K562 (cell line): Measurements from ENCODE around the gene GOLGB1. TPM values are rescaled to one million over a fixed set of nuclear protein-coding genes. Genes with fewer than 3 reads are reported as not detected.
A peak's percentile ranks its signal among the peaks of the same experiment; 100 is the strongest.

Source experiments
- CREB3L1 ChIP-seq: fragments of 450-650 bp; IDR thresholded peaks from 2 replicates; pipeline ENCODE4 v1.6.1; 2014; ENCODE audit warnings: low read depth, mild to moderate bottlenecking, moderate library complexity, borderline replicate concordance
- ETV1 ChIP-seq: fragments of 450-650 bp; conservative IDR thresholded peaks from 2 replicates; pipeline ENCODE4 v1.6.1; 2016; ENCODE audit warnings: missing genetic modification characterization, control low read depth, low read depth, missing compliant biosample characterization
- HDAC1 ChIP-seq, 2 experiments: fragments of 450-650 bp; IDR thresholded peaks; 2 replicates each; pipeline ENCODE4 v1.6.1; 2016 to 2017; ENCODE audit warnings: inconsistent platforms in 1 of 2, mild to moderate bottlenecking in 1 of 2, moderate library complexity in 1 of 2
- NFRKB ChIP-seq: fragments of 450-650 bp; IDR thresholded peaks from 2 replicates; pipeline ENCODE4 v1.6.1; 2016; ENCODE audit warnings: low read depth
- RBBP5 ChIP-seq: fragments of 200-600 bp; sonication (generic); IDR thresholded peaks from 2 replicates; pipeline ENCODE4 v1.6.1; 2012; ENCODE audit warnings: borderline replicate concordance, mild to moderate bottlenecking, low read length, control low read depth, inconsistent platforms; ENCODE audit not compliant: insufficient read depth, poor library complexity, severe bottlenecking
- THRAP3 ChIP-seq: fragments of 450-650 bp; IDR thresholded peaks from 2 replicates; pipeline ENCODE4 v1.6.1; 2016; ENCODE audit warnings: mild to moderate bottlenecking, inconsistent platforms, borderline replicate concordance
- VEZF1 ChIP-seq: fragments of 200-800 bp; sonication (Bioruptor generic); IDR thresholded peaks from 2 replicates; pipeline ENCODE4 v1.6.1; 2017; ENCODE audit warnings: missing genetic modification characterization, missing compliant biosample characterization
- ZBTB40 ChIP-seq, 2 experiments: fragments of 450-650 bp in 1 of 2; sonication (generic) in 1 of 2; formaldehyde crosslinking in 1 of 2; IDR thresholded peaks; 2 replicates each; pipeline versions ENCODE4 v1.7.1 to v1.9.0; 2016 to 2022; ENCODE audit warnings: inconsistent platforms in 1 of 2, mild to moderate bottlenecking in 1 of 2, missing genetic modification reagents in 1 of 2
- ZBTB43 ChIP-seq: sonication (generic); formaldehyde crosslinking; IDR thresholded peaks from 2 replicates; pipeline ENCODE4 v1.8.0; 2023; ENCODE audit warnings: mild to moderate bottlenecking, missing genetic modification reagents
- ZNF436 ChIP-seq: fragments of 250-450, 450-650 bp; sonication (Bioruptor Pico); formaldehyde crosslinking; IDR thresholded peaks from 2 replicates; pipeline ENCODE4 v1.7.0; 2020; ENCODE audit warnings: mild to moderate bottlenecking
- polyA plus RNA-seq, 8 experiments: library from polyadenylated mRNA; depleted of rRNA in 4 of 8; stranded (reverse) in 5 of 8; unstranded in 3 of 8; fragments of >200 nt; fragmentation: Nextera tagmentation in 2 of 8; fragmentation: Illumina TruSeq in 1 of 8; extraction: Ambion mirVana in 2 of 8; extraction: Trizol in 1 of 8; gene quantifications; 2 replicates each; pipeline versions ENCODE4 v1.2.1 to v1.2.3, GENCODE V29; 2011 to 2014; ENCODE audit warnings: inconsistent platforms in 1 of 8, missing spikeins in 1 of 8
- total RNA-seq, 7 experiments: library from RNA; depleted of rRNA in 6 of 7; stranded (reverse); fragments of >200 nt in 6 of 7; fragmentation: Illumina TruSeq in 2 of 7; extraction: Trizol in 2 of 7; gene quantifications; 2 replicates each; pipeline versions ENCODE4 v1.2.1 to v1.2.3, GENCODE V29; 2011 to 2021; ENCODE audit warnings: low replicate concordance in 1 of 7

GOLGB1 gene
- total and polyA plus RNA-seq, 9 of the 15 experiments (the other 6 are each of a cell fraction or from before 2014, with no cell fraction given) = 4.0 to 16.3 (median 9.7) TPM

GRCh38 chr3:121749276-121750086 is at the start of gene GOLGB1 (continued):
- TF ChIP-seq NFRKB (peak; percentile 23; the same call in 1 of the 2 replicates), VEZF1 (CRISPR knock-in tag) (peak; percentile 80), HDAC1 (IDR thresholded peaks at IDR 0.05) (peak in 1 of 2 experiments; percentile 40; a peak in 1 of 4 replicates), RBBP5 (peak; percentile 66), ETV1 (tag) (0 out of 2 replicates have a peak, but pooled peaks have one; percentile 19), ZBTB40 (IDR thresholded peaks at IDR 0.05) (peak; percentile 98), ZBTB40 (CRISPR knock-in tag; IDR thresholded peaks at IDR 0.05) (no peak), THRAP3 (no peak), ZNF436 (CRISPR knock-in tag) (no peak), ZBTB43 (CRISPR knock-in tag) (no peak), CREB3L1 (peak; percentile 96)
